HL-60 (cell line): ENCODE data around the gene TRAF1.

Source experiments
- DNase-seq, 2 experiments: peaks; one replicate each; pipeline ENCODE4 v3.0.0-alpha.2; 2010 to 2020; ENCODE audit warnings: low read depth in 1 of 2, low spot score in 1 of 2
- H3K27ac ChIP-seq: fragments of 250-450 bp; sonication (Bioruptor Pico); replicated peaks from 2 replicates; pipeline ENCODE4 v1.5.1; 2020; ENCODE audit warnings: mild to moderate bottlenecking, moderate library complexity
- H3K27me3 ChIP-seq: fragments of 250-450 bp; sonication (Bioruptor Pico); 2 replicates; pipeline ENCODE4 v1.5.1; 2021; ENCODE audit warnings: mild to moderate bottlenecking, moderate library complexity; ENCODE audit not compliant: insufficient read depth, poor library complexity, severe bottlenecking
- H3K4me3 ChIP-seq: replicated peaks from 2 replicates; pipeline ENCODE4 v1.5.1; 2011; ENCODE audit warnings: mild to moderate bottlenecking, control low read depth, low read length; ENCODE audit not compliant: insufficient read depth
- GABPA ChIP-seq: IDR thresholded peaks from 2 replicates; pipeline ENCODE4 v1.6.1; 2012; ENCODE audit warnings: low read depth
- POLR2AphosphoS5 ChIP-seq: IDR thresholded peaks from 2 replicates; pipeline ENCODE4 v1.6.1; 2012; ENCODE audit warnings: low read depth
- SPI1 ChIP-seq: IDR thresholded peaks from 2 replicates; pipeline ENCODE4 v1.6.1; 2012; ENCODE audit warnings: low read depth, mild to moderate bottlenecking, borderline replicate concordance
- TF ChIP-seq, protein P1 (sequence below): IDR thresholded peaks from 2 replicates; pipeline ENCODE4 v1.6.1; 2012; ENCODE audit warnings: low read depth; ENCODE audit not compliant: insufficient replicate concordance
- TF ChIP-seq, protein P2 (sequence below): IDR thresholded peaks from one replicate; pipeline ENCODE4 v1.5.1; 2011; ENCODE audit warnings: low read length, control low read depth, inconsistent platforms; ENCODE audit not compliant: insufficient read depth

The TRAF1 gene

DNA sequence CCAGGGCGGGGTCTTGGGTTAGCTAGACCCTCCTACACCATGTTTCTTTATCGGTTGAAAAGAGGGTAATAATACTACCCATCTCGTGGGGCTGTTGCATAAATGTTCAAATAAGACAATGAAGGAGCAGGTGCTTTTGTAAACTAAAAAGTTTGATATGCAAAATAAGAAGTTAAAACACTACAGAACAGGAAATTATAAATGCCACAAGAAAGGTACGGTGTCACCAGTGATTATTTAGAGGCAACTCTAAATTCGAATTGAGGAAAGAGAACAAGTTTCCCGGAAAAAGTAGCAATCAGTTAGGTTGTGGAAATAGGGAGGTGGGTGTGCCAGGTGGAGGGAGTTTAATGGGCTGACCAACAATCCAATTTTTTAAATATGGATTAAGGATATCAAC is 47.1 kb downstream of the TRAF1 start:
- DNase-seq: no peak
- H3K4me3 ChIP-seq: no peak overlapping the region
- H3K27me3 ChIP-seq: no peaks in the 10 kb centered on the region
- TF ChIP-seq POLR2AphosphoS5 (no peak), GABPA (no peak), SPI1 (no peak)
- TF ChIP-seq, protein P1, sequence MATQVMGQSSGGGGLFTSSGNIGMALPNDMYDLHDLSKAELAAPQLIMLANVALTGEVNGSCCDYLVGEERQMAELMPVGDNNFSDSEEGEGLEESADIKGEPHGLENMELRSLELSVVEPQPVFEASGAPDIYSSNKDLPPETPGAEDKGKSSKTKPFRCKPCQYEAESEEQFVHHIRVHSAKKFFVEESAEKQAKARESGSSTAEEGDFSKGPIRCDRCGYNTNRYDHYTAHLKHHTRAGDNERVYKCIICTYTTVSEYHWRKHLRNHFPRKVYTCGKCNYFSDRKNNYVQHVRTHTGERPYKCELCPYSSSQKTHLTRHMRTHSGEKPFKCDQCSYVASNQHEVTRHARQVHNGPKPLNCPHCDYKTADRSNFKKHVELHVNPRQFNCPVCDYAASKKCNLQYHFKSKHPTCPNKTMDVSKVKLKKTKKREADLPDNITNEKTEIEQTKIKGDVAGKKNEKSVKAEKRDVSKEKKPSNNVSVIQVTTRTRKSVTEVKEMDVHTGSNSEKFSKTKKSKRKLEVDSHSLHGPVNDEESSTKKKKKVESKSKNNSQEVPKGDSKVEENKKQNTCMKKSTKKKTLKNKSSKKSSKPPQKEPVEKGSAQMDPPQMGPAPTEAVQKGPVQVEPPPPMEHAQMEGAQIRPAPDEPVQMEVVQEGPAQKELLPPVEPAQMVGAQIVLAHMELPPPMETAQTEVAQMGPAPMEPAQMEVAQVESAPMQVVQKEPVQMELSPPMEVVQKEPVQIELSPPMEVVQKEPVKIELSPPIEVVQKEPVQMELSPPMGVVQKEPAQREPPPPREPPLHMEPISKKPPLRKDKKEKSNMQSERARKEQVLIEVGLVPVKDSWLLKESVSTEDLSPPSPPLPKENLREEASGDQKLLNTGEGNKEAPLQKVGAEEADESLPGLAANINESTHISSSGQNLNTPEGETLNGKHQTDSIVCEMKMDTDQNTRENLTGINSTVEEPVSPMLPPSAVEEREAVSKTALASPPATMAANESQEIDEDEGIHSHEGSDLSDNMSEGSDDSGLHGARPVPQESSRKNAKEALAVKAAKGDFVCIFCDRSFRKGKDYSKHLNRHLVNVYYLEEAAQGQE: no peak
- TF ChIP-seq, protein P2, sequence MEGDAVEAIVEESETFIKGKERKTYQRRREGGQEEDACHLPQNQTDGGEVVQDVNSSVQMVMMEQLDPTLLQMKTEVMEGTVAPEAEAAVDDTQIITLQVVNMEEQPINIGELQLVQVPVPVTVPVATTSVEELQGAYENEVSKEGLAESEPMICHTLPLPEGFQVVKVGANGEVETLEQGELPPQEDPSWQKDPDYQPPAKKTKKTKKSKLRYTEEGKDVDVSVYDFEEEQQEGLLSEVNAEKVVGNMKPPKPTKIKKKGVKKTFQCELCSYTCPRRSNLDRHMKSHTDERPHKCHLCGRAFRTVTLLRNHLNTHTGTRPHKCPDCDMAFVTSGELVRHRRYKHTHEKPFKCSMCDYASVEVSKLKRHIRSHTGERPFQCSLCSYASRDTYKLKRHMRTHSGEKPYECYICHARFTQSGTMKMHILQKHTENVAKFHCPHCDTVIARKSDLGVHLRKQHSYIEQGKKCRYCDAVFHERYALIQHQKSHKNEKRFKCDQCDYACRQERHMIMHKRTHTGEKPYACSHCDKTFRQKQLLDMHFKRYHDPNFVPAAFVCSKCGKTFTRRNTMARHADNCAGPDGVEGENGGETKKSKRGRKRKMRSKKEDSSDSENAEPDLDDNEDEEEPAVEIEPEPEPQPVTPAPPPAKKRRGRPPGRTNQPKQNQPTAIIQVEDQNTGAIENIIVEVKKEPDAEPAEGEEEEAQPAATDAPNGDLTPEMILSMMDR: no peak
- H3K27ac ChIP-seq: no peak overlapping the region

GRCh38 chr9:120878188-120879130 is 48.1 kb downstream of the TRAF1 start:
- Histone ChIP-seq H3K4me3 (no peak overlapping the region), H3K27ac (peak overlapping the region; percentile 95)
- DNase-seq: no peak

DNA sequence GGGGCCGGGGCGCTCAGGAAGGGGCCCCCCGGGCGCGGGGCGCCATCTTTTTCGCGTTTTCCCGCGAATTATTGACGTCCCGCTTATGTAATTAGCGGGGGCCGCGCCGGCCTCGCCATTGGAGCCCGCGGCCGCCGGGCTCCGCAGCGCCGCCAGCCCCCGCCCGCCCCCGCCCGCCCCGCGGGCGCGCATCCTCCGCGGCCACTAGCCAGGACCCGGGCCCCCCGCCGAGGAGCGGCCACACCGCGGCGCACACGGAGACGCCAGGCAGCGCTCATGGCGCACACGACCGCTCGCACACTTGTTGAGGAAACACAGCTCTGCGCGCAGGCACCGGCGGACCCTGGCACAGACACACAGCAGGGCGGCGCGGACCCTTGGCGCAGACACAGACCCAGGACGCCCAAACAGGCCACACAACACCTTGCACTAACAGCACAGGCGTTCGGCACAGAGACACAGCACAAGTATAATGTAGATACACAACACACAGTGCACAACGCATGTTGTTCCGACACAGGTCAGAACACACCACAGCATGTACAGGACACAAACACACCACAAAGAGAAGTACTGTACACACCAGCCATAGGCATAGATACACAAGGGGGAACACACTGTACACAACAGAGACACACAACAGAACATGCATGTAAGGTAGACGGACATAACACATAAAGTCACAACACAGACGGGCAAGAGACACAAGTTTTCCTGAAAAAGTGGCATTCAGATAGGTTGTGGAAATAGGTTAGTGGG is 49.1 kb downstream of the TRAF1 start:
- peak; percentile 74 to 80 for DNase-seq
- H3K27ac ChIP-seq: peak overlapping the region; percentile 95

More at GRCh38 chr9:120878188-120879130, 48.1 kb downstream of the TRAF1 start:
- TF ChIP-seq POLR2AphosphoS5: no peak
- no peaks in the 10 kb centered on the region for H3K27me3 ChIP-seq

More for the DNA sequence above, 49.1 kb downstream of the TRAF1 start:
- TF ChIP-seq POLR2AphosphoS5: peak; percentile 94
- no peak for TF ChIP-seq GABPA
- TF ChIP-seq, protein P1: no peak
- TF ChIP-seq SPI1: no peak
- TF ChIP-seq, protein P2: no peak
- no peaks in the 10 kb centered on the region for H3K27me3 ChIP-seq
- peak overlapping the region; percentile 45 for H3K4me3 ChIP-seq
